Measurements from ENCODE around the gene INPPL1. TPM values are rescaled to one million over a fixed set of nuclear protein-coding genes. Genes with fewer than 3 reads are reported as not detected.

The INPPL1 gene
- polyA plus RNA-seq, 1 donor (not counting 4 experiments of a cell fraction or from before 2014, with no cell fraction given), result 44.0 TPM

DNA sequence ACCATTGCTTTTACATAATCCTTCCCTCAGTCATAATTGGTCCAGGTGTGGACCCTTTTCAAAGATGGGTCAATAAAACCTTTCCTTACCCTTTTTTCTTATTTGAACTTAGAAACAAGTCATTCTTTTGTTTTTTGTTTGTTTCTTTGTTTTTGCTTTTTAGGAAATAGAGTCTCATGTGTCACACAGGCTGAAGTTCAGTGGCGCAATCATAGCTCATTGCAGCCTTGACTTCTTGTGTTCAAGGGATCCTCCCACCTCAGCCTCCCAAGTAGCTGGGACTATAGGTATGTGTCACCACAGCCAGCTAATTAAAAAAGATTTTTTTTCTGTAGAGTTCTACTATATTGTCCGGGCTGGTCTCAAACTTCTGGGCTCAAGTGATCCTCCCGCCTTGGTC is 28.8 kb downstream of the INPPL1 start:
- TF ChIP-seq, protein P1, sequence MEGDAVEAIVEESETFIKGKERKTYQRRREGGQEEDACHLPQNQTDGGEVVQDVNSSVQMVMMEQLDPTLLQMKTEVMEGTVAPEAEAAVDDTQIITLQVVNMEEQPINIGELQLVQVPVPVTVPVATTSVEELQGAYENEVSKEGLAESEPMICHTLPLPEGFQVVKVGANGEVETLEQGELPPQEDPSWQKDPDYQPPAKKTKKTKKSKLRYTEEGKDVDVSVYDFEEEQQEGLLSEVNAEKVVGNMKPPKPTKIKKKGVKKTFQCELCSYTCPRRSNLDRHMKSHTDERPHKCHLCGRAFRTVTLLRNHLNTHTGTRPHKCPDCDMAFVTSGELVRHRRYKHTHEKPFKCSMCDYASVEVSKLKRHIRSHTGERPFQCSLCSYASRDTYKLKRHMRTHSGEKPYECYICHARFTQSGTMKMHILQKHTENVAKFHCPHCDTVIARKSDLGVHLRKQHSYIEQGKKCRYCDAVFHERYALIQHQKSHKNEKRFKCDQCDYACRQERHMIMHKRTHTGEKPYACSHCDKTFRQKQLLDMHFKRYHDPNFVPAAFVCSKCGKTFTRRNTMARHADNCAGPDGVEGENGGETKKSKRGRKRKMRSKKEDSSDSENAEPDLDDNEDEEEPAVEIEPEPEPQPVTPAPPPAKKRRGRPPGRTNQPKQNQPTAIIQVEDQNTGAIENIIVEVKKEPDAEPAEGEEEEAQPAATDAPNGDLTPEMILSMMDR (optimal IDR thresholded peaks at IDR 0.05 in 1 of 3, IDR thresholded peaks at IDR 0.05 in 1 of 3, conservative IDR thresholded peaks at IDR 0.05 in 1 of 3; ENCODE audit: extremely low read depth in 1 of 3, insufficient read depth in 2 of 3, low read length in 3 of 3), result no peak
- no peak for TF ChIP-seq EZH2 (IDR thresholded peaks at IDR 0.05; ENCODE audit: low read length)
- DNase-seq (ENCODE audit: low read depth, low spot score) (no peak), FAIRE-seq (no peak)
- Histone ChIP-seq H3K9me1 (ENCODE audit: control insufficient read depth, extremely low read depth, insufficient read depth, low read length) (no peaks in the 10 kb centered on the region), H3K9ac (ENCODE audit: control insufficient read depth, extremely low read depth, insufficient read depth, low read length) (no peak overlapping the region), H3K27ac (ENCODE audit: control insufficient read depth, insufficient read depth, low read length) (no peak overlapping the region), H3K9me3 (ENCODE audit: control insufficient read depth, low read depth, low read length) (no peaks in the 10 kb centered on the region), H3K36me3 (ENCODE audit: control insufficient read depth in 2 of 2, extremely low read depth in 1 of 2, insufficient read depth in 2 of 2, low read length in 2 of 2) (no peaks in the 10 kb centered on the region), H2AFZ (ENCODE audit: control insufficient read depth, low read length) (no peak overlapping the region), H3K4me1 (ENCODE audit: control insufficient read depth, extremely low read depth, insufficient read depth, low read length) (no peaks in the 10 kb centered on the region), H3K4me3 (ENCODE audit: control insufficient read depth in 2 of 3, extremely low read depth in 1 of 3, insufficient read depth in 2 of 3, low read depth in 1 of 3, low read length in 3 of 3) (no peak overlapping the region), H3K27me3 (ENCODE audit: control insufficient read depth, extremely low read depth, insufficient read depth, low read length) (peaks cover 15% of the 10 kb centered on the region), H4K20me1 (ENCODE audit: control insufficient read depth, extremely low read depth, insufficient read depth, low read length) (no peaks in the 10 kb centered on the region), H3K4me2 (ENCODE audit: control insufficient read depth, extremely low read depth, insufficient read depth, low read depth, low read length) (no peak overlapping the region), H3K79me2 (ENCODE audit: control insufficient read depth, insufficient read depth, low read length) (no peaks in the 10 kb centered on the region)
- dilution Hi-C loops (cut with MboI; ENCODE audit: extremely low pct_ligation_motif_present, low sequenced_read_pairs), result no loop called here

DNA sequence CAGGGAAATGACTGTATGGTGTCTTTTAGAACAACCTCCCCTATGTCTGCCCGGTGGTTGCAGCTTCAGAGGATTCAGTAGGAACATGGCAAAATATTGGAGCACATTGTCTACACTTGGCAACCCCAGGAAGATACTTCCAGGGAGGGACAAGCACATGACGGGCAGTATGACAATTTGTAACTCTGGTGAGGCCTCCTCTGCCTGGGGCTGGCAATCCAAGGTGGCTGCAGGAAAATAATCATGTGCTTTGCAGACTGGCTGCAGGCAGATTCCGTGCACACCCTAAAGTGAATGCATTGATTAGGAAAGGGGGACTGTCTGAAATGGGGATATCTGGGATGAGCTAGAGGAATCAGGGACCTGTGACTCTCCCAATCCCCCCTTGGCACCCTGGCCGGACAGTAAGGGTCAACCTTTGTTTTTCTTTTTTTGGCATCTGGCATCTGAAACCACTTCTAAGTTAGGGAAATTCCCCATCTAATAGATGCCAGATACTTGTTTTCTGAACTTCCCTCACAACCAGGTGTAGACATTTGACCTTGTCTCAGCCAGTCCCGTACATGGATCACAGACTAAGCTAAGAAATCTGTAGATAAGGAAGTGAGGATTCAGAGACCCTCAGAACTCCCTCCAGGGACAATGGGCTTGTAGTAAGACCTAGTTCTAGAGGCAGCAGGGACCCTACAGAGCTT is 29.9 kb downstream of the INPPL1 start:
- no peaks in the 10 kb centered on the region for H4K20me1 ChIP-seq (ENCODE audit: control insufficient read depth, extremely low read depth, insufficient read depth, low read length)
- H3K4me1 ChIP-seq (ENCODE audit: control insufficient read depth, extremely low read depth, insufficient read depth, low read length), result no peaks in the 10 kb centered on the region
- TF ChIP-seq, protein P1 (optimal IDR thresholded peaks at IDR 0.05 in 1 of 3, IDR thresholded peaks at IDR 0.05 in 1 of 3, conservative IDR thresholded peaks at IDR 0.05 in 1 of 3; ENCODE audit: extremely low read depth in 1 of 3, insufficient read depth in 2 of 3, low read length in 3 of 3), result no peak
- no peak for TF ChIP-seq EZH2 (IDR thresholded peaks at IDR 0.05; ENCODE audit: low read length)
- no peaks in the 10 kb centered on the region for H3K36me3 ChIP-seq (ENCODE audit: control insufficient read depth in 2 of 2, extremely low read depth in 1 of 2, insufficient read depth in 2 of 2, low read length in 2 of 2)
- DNase-seq (ENCODE audit: low read depth, low spot score), result no peak
- H3K27ac ChIP-seq (ENCODE audit: control insufficient read depth, insufficient read depth, low read length), result no peak overlapping the region
- H3K79me2 ChIP-seq (ENCODE audit: control insufficient read depth, insufficient read depth, low read length), result no peaks in the 10 kb centered on the region
- no peak overlapping the region for H3K4me3 ChIP-seq (ENCODE audit: control insufficient read depth in 2 of 3, extremely low read depth in 1 of 3, insufficient read depth in 2 of 3, low read depth in 1 of 3, low read length in 3 of 3)
- H3K9me1 ChIP-seq (ENCODE audit: control insufficient read depth, extremely low read depth, insufficient read depth, low read length), result no peaks in the 10 kb centered on the region
- FAIRE-seq, result no peak
- dilution Hi-C loops (cut with MboI; ENCODE audit: extremely low pct_ligation_motif_present, low sequenced_read_pairs), result no loop called here
- H3K4me2 ChIP-seq (ENCODE audit: control insufficient read depth, extremely low read depth, insufficient read depth, low read depth, low read length), result no peak overlapping the region
- no peaks in the 10 kb centered on the region for H3K9me3 ChIP-seq (ENCODE audit: control insufficient read depth, low read depth, low read length)
- H3K9ac ChIP-seq (ENCODE audit: control insufficient read depth, extremely low read depth, insufficient read depth, low read length), result no peak overlapping the region
- peaks cover 11% of the 10 kb centered on the region for H3K27me3 ChIP-seq (ENCODE audit: control insufficient read depth, extremely low read depth, insufficient read depth, low read length)
- H2AFZ ChIP-seq (ENCODE audit: control insufficient read depth, low read length), result no peak overlapping the region
